ENCODE data around the gene ALAD. TPM values are rescaled to one million over a fixed set of nuclear protein-coding genes. Genes with fewer than 3 reads are reported as not detected.

Gene ALAD
- total and polyA plus RNA-seq, 2 donors (not counting 1 experiment from before 2014, with no cell fraction given) = 13.1 to 42.1 TPM

DNA sequence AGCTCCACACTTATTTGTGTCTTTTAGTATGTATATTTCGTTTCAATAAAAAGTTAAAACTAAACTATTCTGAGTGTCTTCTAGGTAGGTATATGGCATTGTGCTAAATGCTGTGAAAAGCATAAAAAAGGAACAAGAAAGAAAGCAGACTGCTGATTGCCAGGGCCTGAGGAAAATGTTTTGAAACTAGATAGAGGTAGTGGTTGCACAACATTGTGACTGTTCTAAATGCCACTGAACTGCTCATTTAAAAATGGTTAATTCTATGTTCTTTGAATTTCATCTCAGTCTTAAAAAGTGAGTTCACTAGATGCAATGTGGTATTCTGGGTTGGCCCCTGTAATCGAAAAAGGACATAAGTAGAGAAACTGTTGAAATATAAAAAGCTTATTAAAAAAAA is 2.6 kb upstream of the ALAD start:
- no peak for DNase-seq (ENCODE audit: low read depth in 2 of 2)
- H3K27me3 ChIP-seq (ENCODE audit: control insufficient read depth, insufficient read depth, low read length) = no peaks in the 10 kb centered on the region
- H3K4me3 ChIP-seq (replicated peaks in 1 of 4; ENCODE audit: control extremely low read depth in 1 of 4, insufficient read depth in 1 of 4, low read depth in 3 of 4, low read length in 4 of 4) = no peak overlapping the region
- H3K79me2 ChIP-seq (ENCODE audit: control insufficient read depth, insufficient read depth, low read length) = peaks cover 4% of the 10 kb centered on the region
- H2AFZ ChIP-seq (ENCODE audit: low read length) = no peak overlapping the region
- peaks cover 2% of the 10 kb centered on the region for H3K36me3 ChIP-seq (ENCODE audit: control insufficient read depth, insufficient read depth, low read length)
- no peak overlapping the region for H3K27ac ChIP-seq (ENCODE audit: insufficient read depth, low read length)
- no peak overlapping the region for H3K4me2 ChIP-seq (ENCODE audit: extremely low read depth, insufficient read depth, low read length)
- no peaks in the 10 kb centered on the region for H4K20me1 ChIP-seq (ENCODE audit: control insufficient read depth, extremely low read depth, insufficient read depth, low read length)
- no peaks in the 10 kb centered on the region for H3K4me1 ChIP-seq (ENCODE audit: control insufficient read depth, extremely low read depth, insufficient read depth, low read length)
- no peaks in the 10 kb centered on the region for H3K9me3 ChIP-seq (ENCODE audit: control insufficient read depth, insufficient read depth, low read depth, low read length)
- H3K9ac ChIP-seq (ENCODE audit: insufficient read depth, low read length) = no peak overlapping the region
- TF ChIP-seq, protein P1, sequence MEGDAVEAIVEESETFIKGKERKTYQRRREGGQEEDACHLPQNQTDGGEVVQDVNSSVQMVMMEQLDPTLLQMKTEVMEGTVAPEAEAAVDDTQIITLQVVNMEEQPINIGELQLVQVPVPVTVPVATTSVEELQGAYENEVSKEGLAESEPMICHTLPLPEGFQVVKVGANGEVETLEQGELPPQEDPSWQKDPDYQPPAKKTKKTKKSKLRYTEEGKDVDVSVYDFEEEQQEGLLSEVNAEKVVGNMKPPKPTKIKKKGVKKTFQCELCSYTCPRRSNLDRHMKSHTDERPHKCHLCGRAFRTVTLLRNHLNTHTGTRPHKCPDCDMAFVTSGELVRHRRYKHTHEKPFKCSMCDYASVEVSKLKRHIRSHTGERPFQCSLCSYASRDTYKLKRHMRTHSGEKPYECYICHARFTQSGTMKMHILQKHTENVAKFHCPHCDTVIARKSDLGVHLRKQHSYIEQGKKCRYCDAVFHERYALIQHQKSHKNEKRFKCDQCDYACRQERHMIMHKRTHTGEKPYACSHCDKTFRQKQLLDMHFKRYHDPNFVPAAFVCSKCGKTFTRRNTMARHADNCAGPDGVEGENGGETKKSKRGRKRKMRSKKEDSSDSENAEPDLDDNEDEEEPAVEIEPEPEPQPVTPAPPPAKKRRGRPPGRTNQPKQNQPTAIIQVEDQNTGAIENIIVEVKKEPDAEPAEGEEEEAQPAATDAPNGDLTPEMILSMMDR (conservative IDR thresholded peaks at IDR 0.05 in 1 of 2, IDR thresholded peaks at IDR 0.05 in 1 of 2; ENCODE audit: low read depth in 1 of 2, low read length in 2 of 2) = no peak
- TF ChIP-seq EZH2 (IDR thresholded peaks at IDR 0.05; ENCODE audit: low read length, missing control alignments) = no peak

DNA sequence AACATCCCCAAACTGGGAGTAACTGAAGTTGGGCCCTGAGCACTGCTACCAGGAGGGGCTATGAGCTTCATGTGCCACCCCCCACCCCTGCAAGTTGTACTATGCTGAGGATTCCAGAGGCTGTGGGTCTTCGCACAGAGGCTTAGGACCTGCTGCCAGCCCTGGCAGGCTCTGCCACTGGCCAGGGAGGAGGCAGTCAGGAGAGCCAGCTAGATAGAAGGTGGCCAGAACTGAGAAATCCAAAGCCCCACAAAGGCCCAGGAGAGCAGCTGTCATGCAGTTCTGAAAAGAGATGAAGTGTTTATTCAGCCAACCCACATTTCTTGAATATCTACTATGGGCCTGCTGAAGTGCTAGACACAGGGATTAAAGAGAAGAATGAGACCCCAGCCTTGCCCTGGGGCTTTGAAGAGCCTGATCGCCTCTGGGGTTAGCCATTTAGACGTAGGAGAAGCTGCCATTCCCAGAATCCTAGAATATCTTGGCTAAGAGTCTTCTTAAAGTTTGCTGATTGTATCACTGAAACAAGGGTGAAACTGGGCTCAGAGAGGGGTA is 1.4 kb downstream of the ALAD start:
- H3K79me2 ChIP-seq (ENCODE audit: control insufficient read depth, insufficient read depth, low read length) = no peaks in the 10 kb centered on the region
- H3K9me3 ChIP-seq (ENCODE audit: control insufficient read depth, insufficient read depth, low read depth, low read length) = no peaks in the 10 kb centered on the region
- H2AFZ ChIP-seq (ENCODE audit: low read length) = no peak overlapping the region
- peak overlapping the region in 1 of 4 experiments; percentile 89 for H3K4me3 ChIP-seq (replicated peaks in 1 of 4; ENCODE audit: control extremely low read depth in 1 of 4, insufficient read depth in 1 of 4, low read depth in 3 of 4, low read length in 4 of 4)
- H4K20me1 ChIP-seq (ENCODE audit: control insufficient read depth, extremely low read depth, insufficient read depth, low read length) = no peaks in the 10 kb centered on the region
- no peak for TF ChIP-seq EZH2 (IDR thresholded peaks at IDR 0.05; ENCODE audit: low read length, missing control alignments)
- no peaks in the 10 kb centered on the region for H3K4me1 ChIP-seq (ENCODE audit: control insufficient read depth, extremely low read depth, insufficient read depth, low read length)
- no peak for DNase-seq (ENCODE audit: low read depth in 2 of 2)
- H3K27ac ChIP-seq (ENCODE audit: insufficient read depth, low read length) = no peak overlapping the region
- H3K36me3 ChIP-seq (ENCODE audit: control insufficient read depth, insufficient read depth, low read length) = no peaks in the 10 kb centered on the region
- H3K4me2 ChIP-seq (ENCODE audit: extremely low read depth, insufficient read depth, low read length) = peak overlapping the region; percentile 72
- H3K9ac ChIP-seq (ENCODE audit: insufficient read depth, low read length) = no peak overlapping the region
- H3K27me3 ChIP-seq (ENCODE audit: control insufficient read depth, insufficient read depth, low read length) = no peaks in the 10 kb centered on the region

DNA sequence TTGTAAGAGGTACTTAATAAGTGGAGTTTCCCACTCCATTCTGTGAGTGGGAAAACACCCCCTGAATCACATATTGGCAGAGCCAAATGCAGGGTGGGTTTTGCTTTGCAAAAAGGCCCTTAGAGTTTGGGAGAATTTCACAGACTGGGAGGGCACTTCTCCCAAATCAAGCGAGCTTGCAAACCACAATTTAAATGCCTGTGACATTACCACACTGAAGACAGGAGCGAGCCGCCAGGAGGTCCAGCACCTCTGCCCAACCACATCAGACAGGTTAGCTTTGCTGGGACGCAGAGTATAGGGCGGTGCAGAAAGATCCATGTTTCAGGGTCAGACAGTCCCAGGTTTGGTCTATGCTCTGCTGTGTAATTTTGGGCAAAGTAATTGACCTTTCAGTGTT is 2.3 kb downstream of the ALAD start:
- H3K79me2 ChIP-seq (ENCODE audit: control insufficient read depth, insufficient read depth, low read length) = no peaks in the 10 kb centered on the region
- peak in 1 of 2 donors; percentile 76 for DNase-seq (ENCODE audit: low read depth in 2 of 2)
- no peak overlapping the region for H3K27ac ChIP-seq (ENCODE audit: insufficient read depth, low read length)
- TF ChIP-seq EZH2 (IDR thresholded peaks at IDR 0.05; ENCODE audit: low read length, missing control alignments) = no peak
- TF ChIP-seq, protein P1 (conservative IDR thresholded peaks at IDR 0.05 in 1 of 2, IDR thresholded peaks at IDR 0.05 in 1 of 2; ENCODE audit: low read depth in 1 of 2, low read length in 2 of 2) = no peak
- no peak overlapping the region for H3K4me3 ChIP-seq (replicated peaks in 1 of 4; ENCODE audit: control extremely low read depth in 1 of 4, insufficient read depth in 1 of 4, low read depth in 3 of 4, low read length in 4 of 4)
- H3K9ac ChIP-seq (ENCODE audit: insufficient read depth, low read length) = no peak overlapping the region
- no peaks in the 10 kb centered on the region for H3K36me3 ChIP-seq (ENCODE audit: control insufficient read depth, insufficient read depth, low read length)
- H2AFZ ChIP-seq (ENCODE audit: low read length) = no peak overlapping the region
- H3K9me3 ChIP-seq (ENCODE audit: control insufficient read depth, insufficient read depth, low read depth, low read length) = no peaks in the 10 kb centered on the region
- no peaks in the 10 kb centered on the region for H3K27me3 ChIP-seq (ENCODE audit: control insufficient read depth, insufficient read depth, low read length)
- peak overlapping the region; percentile 11 for H3K4me2 ChIP-seq (ENCODE audit: extremely low read depth, insufficient read depth, low read length)
- H4K20me1 ChIP-seq (ENCODE audit: control insufficient read depth, extremely low read depth, insufficient read depth, low read length) = no peaks in the 10 kb centered on the region
- H3K4me1 ChIP-seq (ENCODE audit: control insufficient read depth, extremely low read depth, insufficient read depth, low read length) = no peaks in the 10 kb centered on the region

Data from fibroblast of lung (primary cell).